GDM1 (cell line): Measurements from ENCODE around the gene ZNF804A.
"Not testable (repeated sequence)": the region's sequence is repeated elsewhere in the genome, so short reads cannot be mapped to it uniquely, and the experiment has no call there.

Experiments used
- DNase-seq: peaks from one replicate; lab custom pipeline; 2025; lab: John Stamatoyannopoulos, UW

The ZNF804A gene

DNA sequence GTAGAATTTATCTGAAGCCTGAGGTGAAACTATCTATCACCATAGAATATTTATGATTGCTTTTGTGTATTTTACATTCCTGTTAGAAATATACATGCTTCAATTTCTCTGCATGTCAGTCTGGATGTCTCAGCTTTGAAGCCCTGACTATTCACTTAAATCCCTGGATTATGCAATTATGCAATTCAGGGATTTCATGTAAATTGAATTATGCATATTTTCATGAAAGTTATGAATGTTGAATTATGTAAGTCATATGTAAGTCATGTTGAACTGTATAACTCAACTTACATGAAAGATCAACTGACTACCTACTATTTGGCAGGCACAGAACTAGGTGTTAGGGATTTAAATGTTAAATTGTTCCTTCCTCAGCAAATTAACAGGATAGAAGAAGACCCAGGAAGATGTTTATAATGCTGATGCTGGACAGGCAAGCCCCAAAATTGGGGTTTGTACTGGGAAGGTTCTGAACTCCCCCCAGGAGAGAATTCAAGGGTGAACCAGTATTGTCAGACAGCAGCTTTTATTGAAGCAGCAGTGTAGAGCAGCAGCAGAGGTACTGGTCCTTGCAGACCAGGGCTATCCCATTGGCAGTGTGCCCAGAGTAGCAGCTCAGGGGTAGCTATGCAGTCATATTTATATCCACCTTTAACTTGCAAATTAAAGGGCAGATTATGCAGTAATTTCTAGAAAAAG is 236.5 kb downstream of the ZNF804A start:
- no peak for DNase-seq

DNA sequence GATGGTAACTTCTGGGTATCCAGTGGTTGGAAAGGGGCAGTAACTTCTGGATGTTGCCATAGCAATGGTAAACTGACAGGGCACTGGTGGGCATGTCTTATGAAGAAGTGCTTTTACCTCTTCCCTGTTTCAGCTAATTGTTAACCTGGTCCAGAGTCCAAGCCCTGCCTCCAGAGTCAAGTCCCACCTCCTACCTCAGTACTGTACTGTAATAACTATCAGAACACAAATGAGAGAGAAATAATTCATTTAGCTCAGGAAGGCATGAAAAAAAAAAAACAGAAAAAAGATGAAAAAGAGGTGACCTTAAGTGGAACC is 237.0 kb downstream of the ZNF804A start:
- no peak for DNase-seq

DNA sequence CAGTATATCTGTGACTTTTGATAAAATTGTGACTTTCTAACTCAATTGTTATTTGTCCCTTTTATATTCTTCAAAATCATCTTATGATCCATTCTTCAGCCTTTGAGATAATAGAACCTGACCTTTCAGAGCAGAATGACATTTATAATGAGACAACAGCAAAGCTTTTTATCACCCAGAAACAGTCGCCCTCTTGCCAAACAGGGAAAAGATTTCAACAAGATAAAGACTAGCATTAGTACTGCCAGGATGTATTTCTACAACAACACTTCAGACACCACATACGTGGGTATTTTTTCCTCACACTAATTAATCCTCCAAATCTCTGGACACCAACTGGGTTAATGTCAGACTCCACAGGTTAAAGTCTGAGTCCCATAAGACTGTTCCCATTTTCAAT is 249.0 kb downstream of the ZNF804A start:
- DNase-seq, result no peak

DNA sequence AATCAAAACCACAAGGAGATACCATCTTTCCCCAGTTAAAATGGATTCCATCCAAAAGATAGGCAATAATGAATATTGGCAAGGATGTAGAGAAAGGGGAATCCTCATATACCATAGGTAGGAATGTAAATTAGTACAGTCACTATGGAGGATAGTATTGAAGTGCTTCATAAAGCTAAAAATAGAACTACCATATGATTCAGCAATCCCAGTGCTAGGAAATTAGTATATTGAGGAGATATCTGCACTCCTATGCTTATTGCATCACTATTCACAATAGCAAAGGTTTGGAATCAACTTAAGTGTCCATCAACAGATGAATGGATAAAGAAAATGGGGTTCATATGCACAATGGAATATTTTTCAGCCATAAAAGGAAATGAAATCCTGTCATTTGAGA is 251.2 kb downstream of the ZNF804A start:
- DNase-seq, result no peak

DNA sequence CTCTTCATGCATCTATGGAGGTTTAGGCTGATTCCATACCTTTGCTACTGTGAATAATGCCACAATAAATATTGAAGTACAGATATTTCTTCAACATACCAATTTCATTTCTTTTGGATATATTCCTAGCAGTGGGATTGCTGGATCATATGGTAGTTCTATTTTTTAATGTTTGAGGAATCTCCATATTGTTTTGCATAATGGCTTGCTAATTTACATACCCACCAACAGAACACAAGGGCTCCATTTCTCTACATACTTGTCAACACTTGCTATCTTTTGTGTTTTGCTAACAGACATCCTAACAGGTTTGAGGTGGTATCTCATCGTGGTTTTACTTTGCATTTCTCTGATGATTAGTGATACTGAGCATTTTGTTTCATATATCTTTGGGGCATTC is 253.2 kb downstream of the ZNF804A start:
- no peak for DNase-seq

DNA sequence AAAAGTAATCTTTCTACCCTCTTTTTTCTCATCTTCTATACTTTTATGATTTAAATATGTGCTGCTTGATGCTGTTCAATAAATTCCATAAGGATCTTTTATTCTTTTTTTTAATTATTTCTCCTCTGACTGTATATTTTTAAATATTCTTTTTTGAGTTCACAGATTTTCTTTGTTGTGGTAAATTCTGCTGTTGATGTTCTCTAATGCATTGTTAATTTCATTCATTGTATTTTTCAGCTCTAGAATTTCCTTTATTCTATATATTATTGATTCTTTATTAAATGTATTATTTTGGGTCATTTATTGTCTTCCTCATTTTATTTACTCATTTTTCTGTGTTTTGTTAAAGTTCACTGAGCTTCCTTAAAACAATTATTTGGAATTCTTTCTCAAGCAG is 260.9 kb downstream of the ZNF804A start:
- DNase-seq, result no peak

DNA sequence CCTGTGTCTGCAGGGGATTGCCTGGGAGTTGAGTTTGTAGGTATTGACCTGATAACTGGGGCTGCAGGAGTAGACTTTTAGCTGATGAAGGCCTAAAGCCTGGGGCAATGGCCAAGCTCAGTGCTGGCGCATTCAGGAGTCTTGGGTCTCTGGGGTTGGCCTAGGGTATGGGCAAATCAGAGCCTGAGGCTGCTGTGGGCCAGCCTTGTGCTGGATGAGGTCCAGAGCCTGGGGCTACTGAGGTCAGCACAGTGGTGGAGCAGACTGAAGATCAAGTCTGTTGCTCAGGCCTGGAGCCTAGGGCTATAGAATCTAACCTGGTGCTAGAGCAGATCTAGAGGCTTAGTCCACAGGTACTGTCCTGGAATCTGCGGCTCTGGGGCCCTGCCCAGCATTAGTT is 262.4 kb downstream of the ZNF804A start:
- no peak for DNase-seq

DNA sequence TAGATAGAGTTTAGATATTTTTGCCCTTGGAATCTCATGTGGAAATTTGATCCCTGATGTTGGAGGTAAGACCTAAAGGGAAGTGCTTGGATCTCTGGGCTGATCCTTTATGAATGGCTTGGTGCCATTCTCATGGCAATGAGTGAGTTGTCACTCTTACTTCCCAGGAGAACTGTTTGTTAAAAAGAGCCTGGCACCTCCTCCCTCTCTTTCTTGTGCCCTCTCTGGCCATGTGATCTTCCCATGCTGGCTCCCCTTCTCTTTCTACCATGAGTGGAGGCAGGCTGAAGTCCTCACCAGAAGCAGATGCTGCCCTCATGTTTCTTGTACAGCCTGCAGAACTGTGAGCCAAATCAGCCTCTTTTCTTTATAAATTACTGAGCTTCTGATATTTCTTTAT is 276.9 kb downstream of the ZNF804A start:
- DNase-seq, result no peak

DNA sequence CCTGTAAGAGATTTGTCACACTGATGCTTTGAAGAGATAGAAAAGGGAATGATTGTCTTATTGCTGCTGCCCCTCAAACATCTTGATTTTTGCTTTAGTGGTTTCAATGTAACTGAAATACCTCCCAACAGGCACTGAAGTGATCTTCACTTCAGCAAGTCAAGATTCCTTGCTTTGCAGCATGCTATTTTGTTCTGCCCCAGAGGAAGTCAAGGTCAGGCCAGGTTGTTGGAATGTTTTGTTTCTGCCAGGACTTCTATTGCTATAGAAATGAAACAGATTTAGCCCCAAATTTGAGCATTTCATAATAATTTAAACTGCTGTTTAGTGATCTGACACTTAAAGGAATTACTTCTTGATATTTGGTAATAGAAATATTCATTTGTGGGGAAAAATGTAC is 277.6 kb downstream of the ZNF804A start:
- no peak for DNase-seq

DNA sequence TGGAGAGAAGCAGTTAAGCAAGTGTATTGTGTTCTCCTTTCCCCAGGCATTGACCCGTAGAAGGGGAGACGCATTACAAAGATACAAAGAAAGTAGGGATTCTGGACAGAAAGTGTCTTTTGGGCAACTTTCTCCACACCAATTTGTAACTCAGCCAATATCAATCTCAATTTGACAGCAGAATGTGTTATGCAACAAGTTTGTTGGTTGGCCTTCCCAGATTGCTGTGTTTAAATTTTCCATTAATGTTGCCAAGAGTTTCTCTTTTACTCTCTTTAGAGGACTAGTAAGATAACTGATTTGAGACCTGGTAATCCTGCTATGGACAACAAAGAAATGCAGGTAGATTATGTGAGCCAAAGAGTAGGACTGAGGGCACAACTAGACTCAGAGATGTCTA is 279.6 kb downstream of the ZNF804A start:
- no peak for DNase-seq

DNA sequence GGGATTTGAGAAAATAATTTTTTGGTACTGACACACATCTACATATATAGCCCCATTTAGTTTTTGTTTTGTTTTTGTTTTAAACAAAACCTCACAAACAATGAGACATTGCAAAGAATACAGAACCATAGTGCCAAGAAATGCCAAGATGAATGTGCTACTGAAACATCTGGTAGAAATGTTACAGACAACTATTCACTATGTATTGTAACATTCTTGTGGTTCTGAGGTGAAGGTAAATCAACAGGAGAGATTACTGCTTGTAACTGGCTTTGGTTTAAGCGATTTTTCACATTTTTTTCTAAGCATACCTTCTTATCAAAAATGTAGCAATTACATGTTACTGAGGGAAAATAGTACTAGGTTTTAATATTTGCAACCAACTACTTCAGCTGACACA is 281.3 kb downstream of the ZNF804A start:
- no peak for DNase-seq

DNA sequence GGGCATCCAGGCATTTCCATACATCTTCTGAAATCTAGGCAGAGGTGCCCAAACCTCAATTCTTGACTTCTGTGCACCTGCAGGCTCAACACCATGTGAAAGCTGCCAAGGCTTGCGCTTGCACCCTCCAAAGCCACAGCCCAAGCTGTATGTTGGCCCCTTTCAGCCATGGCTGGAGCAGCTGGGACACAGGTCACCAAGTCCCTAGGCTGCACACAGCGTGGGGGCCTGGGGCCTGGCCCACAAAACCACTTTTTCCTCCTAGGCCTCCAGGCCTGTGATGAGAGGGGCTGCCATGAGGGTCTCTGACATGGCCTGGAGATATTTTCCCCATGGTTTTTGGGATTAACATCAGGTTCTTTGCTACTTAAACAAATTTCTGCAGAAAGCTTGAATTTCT is 288.3 kb downstream of the ZNF804A start:
- not testable (repeated sequence) for DNase-seq

DNA sequence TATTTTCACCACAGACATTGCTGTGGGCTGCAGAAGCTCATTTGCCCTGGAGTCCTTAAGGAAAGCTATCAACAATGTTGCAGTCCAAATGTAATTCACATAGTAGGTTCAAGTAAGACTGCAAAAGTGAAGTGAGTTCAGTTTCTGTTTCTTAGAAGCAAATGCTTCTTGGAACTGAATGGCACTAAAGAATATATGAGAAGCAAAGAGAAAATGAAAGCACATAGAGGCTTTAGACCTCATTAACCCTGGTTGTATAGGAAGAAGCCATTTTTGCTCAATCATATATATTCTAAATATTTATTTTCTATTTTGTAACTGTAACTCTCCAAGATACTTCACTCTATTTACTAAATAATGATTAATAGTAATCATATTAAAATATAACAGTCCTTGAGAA is 292.0 kb downstream of the ZNF804A start:
- DNase-seq, result no peak

DNA sequence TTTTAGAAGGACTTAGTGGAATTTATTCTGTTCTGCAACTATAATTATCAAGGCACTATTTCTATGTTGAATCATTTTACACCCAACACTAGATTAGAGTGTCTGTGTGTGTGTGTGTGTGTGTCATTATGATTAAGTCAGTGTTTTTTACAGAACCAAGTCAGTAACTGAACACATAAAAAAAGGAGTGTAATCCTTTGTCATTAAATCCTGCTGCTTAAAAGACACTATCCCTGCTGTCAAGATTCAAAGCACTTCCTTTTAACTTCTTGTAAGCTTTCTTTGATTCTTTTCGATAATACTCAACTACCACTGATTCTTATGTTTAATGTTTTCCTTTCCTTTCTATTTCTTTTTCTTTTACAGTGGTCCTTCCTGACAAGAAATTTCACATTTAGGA is 306.7 kb downstream of the ZNF804A start:
- DNase-seq, result no peak

DNA sequence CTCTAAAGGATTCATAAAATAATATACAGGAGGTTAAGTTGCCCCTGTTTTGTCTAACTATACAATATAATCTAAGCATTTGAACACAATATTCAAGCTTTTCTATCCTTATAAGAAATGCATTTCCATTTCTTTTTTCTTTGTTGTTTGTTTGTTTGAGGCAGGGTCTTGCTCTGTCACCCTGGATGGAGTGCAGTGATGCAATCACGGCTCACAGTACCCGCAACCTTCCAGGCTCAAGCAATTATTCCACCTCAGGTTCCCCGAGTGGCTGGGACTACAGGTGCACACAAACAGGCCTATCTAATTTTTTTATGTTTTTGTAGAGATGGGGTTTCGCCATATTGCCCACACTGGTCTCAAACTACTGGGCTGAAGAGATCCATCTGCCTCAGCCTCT is 307.8 kb downstream of the ZNF804A start:
- DNase-seq, result no peak

DNA sequence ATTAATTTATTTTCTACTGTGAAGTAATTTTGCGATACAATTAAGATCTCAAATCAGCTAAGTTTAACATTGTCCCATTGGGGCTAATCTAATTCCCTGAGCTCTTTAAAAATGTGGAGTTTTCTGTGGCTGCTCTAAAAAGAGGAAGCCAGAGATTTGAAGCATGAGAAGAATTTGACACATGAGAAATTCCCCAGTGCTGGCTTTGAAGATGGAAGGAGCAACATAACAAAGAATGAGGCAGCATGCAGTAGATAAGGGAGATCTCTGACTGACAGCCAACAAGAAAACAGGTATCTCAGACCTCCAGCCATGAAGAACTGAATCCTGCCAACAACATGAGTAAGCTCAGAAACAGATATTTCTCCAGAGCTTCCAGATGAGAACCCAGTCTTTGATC is 308.4 kb downstream of the ZNF804A start:
- no peak for DNase-seq

DNA sequence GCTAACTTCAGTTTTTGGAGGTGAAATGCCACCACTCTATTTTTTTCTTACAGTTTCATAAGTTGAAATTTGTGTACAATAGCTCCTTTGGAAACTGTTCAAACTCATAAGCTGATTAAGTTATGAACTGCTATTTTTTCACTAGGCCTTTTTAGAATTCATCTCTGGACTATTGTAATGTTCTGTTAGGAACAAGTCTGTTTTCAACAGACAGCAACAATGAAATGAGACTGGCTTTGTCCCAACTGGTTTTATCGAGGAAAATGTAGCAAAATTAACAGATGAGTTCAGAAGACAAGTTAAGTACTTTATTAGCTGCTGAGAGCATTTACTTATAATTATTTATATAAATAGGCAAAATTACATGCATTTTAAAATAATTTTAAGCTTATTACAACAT is 310.6 kb downstream of the ZNF804A start:
- no peak for DNase-seq

DNA sequence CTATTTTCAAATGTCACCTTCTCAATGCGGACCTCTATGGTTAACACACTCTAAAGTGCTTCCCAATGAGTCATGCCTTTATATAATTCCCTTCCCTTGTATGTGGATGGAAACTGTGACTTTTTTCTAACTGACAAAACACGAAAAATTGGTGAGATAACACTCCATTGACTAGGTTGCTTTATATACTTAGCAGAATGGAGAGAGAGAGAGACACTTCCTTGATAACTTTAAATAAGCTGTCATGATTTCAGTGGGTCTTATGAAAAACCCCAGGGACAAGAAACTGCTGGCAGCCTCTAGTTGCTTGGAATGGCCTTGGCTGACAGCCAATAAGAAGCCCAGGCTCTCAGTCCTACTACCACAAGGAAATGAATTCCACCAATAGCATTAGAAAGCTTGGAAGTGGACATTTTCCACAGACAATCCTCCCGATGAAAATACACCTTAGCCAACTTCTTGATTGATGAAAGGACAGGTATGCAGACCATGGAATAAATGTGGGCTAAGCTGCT is 322.2 kb downstream of the ZNF804A start:
- DNase-seq, result no peak

DNA sequence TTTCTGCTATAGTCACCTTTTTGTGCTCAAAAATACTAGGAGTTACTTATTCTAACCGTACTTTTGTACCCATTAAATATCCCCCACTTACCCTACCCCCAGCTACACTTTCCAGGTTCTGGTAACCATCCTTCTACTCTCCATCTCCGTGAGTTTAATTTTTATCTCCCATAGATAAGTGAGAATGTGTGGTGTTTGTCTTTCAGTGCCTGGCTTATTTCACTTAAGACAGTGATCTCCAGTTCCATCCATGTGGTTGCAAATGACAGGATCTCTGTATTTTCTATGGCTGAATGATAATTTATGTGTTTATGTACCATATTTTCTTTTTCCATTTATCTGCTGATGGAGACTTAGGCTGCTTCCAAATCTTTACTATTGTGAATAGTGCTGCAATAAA is 323.3 kb downstream of the ZNF804A start:
- no peak for DNase-seq

DNA sequence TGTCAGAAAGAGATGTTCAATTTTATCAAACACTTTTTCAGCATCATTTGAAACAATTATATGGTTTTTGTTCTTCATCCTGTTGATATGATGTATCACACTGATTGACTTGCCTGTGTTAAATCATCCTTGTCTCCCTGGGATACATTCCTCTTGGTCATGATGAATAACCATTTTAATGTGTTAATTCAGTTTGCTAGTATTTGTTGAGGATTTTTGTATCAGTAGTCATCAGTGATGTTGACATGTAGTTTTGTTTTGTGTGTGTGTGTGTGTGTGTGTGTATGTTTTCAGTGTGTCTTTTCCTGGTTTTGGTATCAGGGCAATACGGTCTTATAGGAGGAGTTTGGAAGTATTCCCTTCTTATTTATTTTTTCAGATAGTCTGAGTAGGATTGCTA is 325.4 kb downstream of the ZNF804A start:
- DNase-seq, result no peak

DNA sequence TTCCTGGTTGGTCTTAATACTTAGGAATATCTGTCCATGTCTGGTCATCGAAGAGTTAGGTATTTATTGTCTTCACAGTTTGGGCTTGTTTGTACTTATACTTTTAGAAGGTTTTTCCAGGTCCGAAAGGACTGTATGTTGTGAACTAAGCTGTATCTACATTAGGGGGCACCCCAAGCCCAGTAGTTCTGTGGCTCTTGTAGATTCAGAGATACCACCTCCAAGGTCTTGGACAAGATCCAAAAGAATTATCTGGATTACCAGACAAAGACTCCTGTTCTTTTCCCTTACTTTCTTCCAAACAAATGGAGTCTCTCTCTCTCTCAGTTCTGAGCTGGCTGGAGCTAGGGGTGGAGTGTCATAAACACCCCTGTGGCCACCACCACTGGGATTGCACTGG is 328.7 kb downstream of the ZNF804A start:
- no peak for DNase-seq

DNA sequence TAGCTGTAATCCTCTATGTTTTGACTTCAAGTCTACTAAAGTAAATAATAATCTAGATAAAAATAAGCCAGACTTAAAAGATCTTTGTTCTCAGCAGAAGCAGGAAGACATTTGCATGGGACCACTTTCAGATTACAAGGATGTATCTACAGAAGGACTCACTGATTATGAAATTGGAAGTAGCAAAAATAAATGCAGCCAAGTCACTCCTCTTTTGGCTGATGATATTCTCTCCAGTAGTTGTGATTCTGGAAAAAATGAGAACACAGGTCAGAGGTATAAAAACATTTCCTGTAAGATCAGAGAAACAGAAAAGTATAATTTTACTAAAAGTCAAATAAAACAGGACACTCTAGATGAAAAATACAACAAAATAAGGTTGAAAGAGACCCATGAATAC is 338.4 kb downstream of the ZNF804A start:
- no peak for DNase-seq

DNA sequence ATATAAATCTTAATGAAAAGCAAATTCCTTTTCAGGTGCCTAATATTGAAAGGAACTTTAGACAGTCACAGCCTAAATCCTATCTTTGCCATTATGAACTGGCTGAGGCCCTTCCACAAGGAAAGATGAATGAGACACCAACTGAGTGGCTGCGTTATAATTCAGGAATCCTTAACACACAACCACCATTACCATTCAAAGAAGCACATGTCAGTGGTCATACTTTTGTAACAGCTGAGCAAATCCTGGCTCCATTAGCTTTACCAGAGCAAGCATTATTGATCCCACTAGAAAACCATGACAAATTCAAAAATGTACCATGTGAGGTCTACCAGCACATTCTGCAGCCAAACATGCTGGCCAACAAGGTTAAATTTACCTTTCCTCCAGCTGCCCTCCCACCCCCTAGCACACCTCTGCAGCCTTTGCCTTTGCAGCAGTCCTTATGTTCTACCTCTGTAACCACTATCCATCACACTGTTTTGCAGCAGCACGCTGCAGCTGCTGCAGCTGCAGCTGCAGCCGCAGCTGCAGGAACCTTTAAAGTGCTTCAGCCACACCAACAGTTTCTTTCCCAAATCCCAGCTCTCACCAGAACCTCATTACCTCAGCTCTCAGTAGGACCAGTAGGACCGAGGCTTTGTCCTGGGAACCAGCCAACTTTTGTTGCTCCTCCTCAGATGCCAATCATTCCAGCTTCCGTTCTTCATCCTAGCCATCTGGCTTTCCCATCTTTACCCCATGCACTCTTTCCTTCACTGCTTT is 340.1 kb downstream of the ZNF804A start:
- DNase-seq, result no peak

DNA sequence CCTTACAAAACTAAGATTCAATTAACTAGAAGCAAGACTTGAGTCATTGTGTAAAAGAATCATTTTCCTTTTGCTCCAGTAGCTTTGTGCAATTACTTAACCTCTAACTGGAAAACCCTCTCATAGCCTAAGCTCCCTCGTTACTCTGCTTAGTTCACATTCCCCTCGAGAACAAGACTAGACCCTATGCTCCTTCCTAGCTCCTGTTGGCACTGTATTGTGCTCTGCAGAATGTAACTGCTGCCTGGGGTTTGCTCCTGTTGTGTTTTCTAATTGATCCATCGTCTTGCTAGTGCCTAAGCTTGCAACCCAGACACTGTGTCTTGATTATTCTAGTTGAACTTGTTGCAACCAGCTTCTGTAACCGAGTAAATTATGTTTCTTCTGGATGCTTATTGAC is 347.0 kb downstream of the ZNF804A start:
- no peak for DNase-seq
